Head of caudate nucleus (tissue), 42 donors: Measurements from ENCODE around the gene GSDME.

ENCODE experiments used
- DNase-seq, 42 donors: peaks; one replicate each; pipeline versions ENCODE4 v3.0.0 to v3.0.0-alpha.2; 2020 to 2021; ENCODE audit warnings: mixed read lengths in 7 of 42
- intact Hi-C: fragments of 100-400 bp; cut with DNase I; formaldehyde crosslinking; loops from one replicate; pipeline ENCODE4 v1.15.0; 2022

Gene GSDME

GRCh38 chr7:24715171-24715570, 42.1 kb downstream of the GSDME start:
- peak in 7 of 42 donors; percentile 0 to 33 (median 5) for DNase-seq
- intact Hi-C loops = no loop called here

DNA sequence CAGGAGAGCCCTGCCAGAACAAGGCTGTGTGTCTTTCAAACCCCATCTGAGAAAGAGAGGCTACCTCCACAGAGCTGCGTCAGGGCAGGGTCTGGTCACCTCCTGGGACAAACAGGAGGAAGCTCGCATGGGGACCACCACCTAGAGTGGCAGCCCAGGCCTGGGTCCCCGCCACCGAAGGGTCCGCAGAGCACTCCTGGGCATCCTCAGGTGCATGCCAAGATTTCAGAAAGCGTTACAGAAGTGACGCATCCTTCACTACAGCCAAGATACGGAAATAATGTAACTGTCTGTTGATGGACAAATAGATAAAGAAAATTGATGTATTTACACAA, 42.6 kb downstream of the GSDME start:
- intact Hi-C loops = no loop called here

GRCh38 chr7:24713850-24714675, 43.2 kb downstream of the GSDME start:
- peak in 6 of 42 donors; percentile 4 to 39 (median 22) for DNase-seq
- intact Hi-C loops = no loop called here

More for the DNA sequence above, 42.6 kb downstream of the GSDME start:
- peak in 7 of 42 donors; percentile 1 to 41 (median 14) for DNase-seq

GRCh38 chr7:24713039-24713793, 44.0 kb downstream of the GSDME start:
- DNase-seq = peak in 3 of 42 donors; percentile 10 to 41 (median 37)
- intact Hi-C loops = no loop called here

DNA sequence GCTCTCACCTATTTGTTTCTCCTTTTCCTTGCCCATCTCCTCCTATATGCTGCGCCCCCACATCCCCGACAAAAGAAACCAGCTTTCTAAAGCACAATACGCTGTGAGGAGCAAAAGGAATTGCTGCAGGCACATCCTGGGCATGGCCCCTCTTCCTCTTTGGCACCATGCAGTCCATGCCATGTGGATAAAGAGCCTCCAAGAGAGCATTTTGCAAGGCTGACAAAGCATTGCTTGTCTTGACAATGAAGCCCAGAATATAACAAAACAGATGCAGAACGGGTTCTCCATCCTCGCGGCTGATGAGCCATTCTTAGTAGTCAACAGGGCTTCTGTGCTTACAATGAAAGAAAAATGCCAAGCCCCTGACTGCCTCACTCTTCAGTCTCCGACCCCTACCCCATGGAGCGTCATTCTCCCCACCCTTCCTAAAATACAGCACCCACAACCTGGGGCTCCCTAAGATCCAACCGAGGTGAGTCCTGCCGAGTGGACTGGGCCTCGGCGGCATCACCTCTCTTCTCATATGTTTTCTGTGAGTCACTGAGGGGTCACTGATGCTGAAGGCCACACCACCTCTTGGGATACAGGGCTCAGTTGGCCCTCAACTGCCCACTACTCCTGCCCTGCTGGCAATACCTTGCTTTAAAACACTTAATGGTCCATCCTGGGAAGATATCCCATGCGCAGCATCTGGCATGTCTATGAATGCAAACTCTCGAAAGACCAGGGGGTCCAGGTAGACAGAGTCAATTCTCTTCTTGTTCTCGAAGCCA, 47.5 kb downstream of the GSDME start:
- intact Hi-C loops = no loop called here
- DNase-seq = peak in 7 of 42 donors; percentile 32 to 63 (median 47)

DNA sequence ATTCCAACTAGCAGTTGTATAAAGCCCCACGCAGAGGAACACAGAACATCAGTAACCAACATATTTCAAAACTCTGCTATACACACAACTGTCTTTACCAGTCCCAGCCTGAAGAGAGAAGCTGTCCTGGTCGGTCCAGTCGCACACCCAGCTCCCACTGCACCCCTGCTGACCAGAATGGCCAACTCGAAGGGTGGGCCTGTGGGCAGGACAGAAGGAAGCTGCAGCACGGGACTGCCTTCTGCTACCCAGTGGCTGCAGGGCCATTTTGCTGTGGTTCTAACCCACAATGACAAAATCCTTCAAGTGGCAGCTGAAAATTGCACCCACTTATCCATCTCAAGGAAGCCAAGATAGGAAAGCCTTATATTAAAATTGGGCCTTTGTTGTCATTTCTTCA, 48.2 kb downstream of the GSDME start:
- intact Hi-C loops = no loop called here
- peak in 3 of 42 donors; percentile 7 to 37 (median 33) for DNase-seq

DNA sequence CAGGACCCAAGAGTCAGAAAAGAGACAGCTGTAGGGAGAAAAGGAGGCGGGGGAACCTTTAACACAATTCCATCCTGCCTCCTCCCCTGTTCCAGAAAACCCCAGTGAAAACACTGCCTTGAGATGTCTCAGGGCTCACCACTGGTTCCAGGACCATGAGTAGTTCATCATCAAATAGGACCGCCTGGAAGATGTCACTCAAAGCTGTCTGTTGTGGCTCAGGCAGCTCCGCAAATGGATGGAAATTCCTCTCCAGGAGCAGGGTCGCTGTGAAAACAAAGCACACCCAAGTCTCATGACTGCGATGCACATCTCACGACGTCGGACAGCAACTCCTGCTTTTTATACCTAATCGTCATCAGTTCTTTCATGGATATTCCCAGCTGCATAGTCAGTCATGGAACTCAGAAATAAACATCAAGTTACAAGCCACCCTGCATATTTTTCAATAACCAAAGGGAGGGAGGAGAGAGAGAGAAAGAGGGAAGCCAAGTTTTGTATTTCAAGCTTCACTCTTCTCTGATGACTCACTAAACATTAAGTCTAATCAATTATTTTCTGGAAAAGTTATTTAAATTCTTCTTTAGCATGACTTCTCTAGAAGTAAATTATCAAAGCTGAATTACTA, 49.2 kb downstream of the GSDME start:
- peak in 3 of 42 donors; percentile 27 to 37 (median 37) for DNase-seq
- intact Hi-C loops = no loop called here

- intact Hi-C loops = no loop called here
- DNase-seq = peak in 4 of 42 donors; percentile 1 to 41 (median 33)
These were observed 50.8 kb downstream of the GSDME start for GRCh38 chr7:24706211-24707170.

GRCh38 chr7:24705461-24705954, 51.8 kb downstream of the GSDME start:
- intact Hi-C loops = no loop called here
- peak in 9 of 42 donors; percentile 1 to 54 (median 38) for DNase-seq

- intact Hi-C loops = no loop called here
- peak in 3 of 42 donors; percentile 19 to 33 (median 28) for DNase-seq
These were observed 53.0 kb downstream of the GSDME start for GRCh38 chr7:24704311-24704710.

- peak in 2 of 42 donors; percentile 1 to 29 for DNase-seq
- intact Hi-C loops = no loop called here
These were observed 54.0 kb downstream of the GSDME start for GRCh38 chr7:24703296-24703695.

DNA sequence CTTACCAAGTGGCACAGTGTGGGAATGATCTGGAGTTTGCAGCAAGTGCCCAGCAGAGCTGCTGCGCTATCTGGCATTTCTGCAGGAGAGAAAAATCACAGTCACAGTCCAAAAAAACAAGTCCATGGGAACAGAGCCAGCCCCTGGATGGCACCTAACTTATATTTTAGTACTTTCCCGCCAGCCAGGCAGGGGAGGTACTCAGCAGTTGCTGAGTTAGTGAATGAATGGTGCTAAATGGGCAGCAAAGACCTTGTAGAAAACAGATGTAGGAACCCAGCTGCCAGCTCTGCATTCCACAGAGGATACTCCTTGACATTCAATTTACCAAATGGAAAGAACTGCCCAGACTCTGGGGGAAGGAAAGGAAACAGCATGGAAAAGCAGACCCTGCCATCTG, 54.5 kb downstream of the GSDME start:
- intact Hi-C loops = no loop called here
- DNase-seq = peak in 3 of 42 donors; percentile 27 to 38 (median 31)

DNA sequence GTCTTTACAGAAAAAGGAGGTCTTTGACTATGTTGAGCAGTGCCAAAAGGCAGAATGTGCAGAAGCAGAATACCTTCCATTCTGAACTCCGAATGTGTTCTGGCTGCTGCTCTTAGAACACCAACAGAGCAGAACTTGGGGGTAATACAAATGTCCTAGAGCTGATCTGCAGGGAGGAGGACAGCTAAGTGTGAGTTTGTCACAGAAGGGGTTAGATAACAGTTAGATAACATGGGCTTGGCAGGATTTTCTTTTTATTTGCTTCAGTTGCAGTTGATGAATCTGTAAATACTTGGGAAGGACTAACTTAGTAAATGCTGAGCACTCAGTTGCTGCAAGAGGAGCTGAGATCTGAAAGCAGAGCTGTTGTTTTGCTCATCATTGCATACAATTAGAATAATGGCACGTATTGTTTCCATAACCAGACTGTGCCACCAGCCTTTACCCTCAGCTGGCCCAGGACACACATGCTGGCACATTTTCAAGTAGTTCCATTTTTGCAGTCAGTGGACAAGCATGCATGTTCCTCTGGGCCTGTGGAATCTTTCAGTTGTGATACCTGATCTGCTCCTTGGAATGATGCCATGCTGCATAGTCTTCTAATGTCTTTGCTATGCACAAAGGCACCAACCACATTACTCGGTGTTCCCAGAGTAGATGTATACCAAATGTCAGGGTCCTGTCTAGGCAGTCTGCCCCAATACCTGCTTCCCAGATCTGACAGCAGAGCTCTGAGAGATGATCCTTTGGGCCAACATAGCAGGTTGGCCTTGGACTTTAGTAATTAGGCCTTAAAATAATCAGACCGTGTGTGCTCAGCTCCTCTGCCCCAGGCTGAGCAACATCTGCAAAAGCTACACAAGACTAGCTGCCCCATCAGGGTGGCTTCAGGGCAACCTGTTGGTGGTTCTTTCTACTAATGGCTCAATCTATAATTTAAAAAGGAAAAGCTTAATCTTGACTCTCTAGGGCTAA, 55.7 kb downstream of the GSDME start:
- peak in 14 of 42 donors; percentile 29 to 77 (median 59) for DNase-seq
- intact Hi-C loops = no loop called here

DNA sequence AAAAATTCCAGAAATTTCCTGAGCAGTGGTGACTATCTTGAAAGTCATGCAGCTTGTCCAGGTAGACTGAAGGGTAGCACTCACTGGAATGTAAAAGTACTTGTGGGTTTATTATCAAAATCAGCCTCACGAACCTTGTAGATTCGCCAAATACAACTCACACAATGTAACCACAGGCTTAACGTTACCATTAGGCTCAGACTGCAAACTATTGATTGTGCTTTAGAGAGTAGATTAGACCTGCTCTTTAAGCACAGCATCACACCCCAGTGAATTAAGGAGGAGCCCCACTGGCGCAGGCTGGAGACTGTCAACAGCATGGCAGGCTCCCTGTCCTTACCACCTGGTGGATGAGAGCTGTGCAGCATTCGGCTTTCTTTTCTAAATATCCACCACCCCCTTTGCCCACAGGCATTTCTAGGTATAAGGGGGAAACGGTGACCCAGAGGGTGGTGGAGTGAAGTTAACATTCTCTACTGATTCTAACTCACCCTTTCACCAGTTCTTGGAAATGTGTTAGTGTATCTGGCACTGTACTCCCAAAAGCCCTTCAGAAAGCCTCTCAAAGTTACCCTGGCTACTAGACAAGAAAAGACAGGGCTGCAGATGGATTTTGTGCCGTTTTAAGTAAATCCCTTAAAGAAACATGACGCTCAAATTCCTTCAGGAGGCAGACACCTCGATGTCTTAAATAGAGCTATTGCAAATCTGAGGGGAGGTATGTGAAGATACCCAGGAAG, 56.6 kb downstream of the GSDME start:
- DNase-seq = peak in 1 of 42 donors; percentile 32
- intact Hi-C loops = no loop called here

GRCh38 chr7:24698531-24699266, 58.6 kb downstream of the GSDME start:
- DNase-seq = no peak
- intact Hi-C loops = no loop called here
